Brain microvascular endothelial cell (primary cell): ENCODE results near the gene ACACA.

Source experiments
- DNase-seq: peaks from one replicate; pipeline ENCODE4 v3.0.0-alpha.2; 2020
- H3K27ac ChIP-seq: fragments of 250-450 bp; sonication (Bioruptor Pico); 2 replicates; pipeline ENCODE4 v1.5.1; 2020; ENCODE audit warnings: mild to moderate bottlenecking, moderate library complexity
- H3K27me3 ChIP-seq: fragments of 250-450 bp; sonication (Bioruptor Pico); replicated peaks from 2 replicates; pipeline ENCODE4 v1.5.1; 2020; ENCODE audit warnings: mild to moderate bottlenecking
- H3K36me3 ChIP-seq: fragments of 250-450 bp; sonication (Bioruptor Pico); replicated peaks from 2 replicates; pipeline ENCODE4 v1.5.1; 2020; ENCODE audit warnings: mild to moderate bottlenecking
- H3K4me3 ChIP-seq: 2 replicates; pipeline ENCODE4 v1.5.1; 2011; ENCODE audit warnings: low read depth, mild to moderate bottlenecking, control low read depth, low read length, moderate library complexity
- CTCF ChIP-seq: IDR thresholded peaks from 2 replicates; pipeline ENCODE4 v1.5.1; 2011; ENCODE audit warnings: low read depth, mild to moderate bottlenecking, moderate library complexity, low read length, control low read depth, inconsistent platforms; ENCODE audit errors: missing control alignments
- in situ Hi-C: cut with HindIII; loops from 2 replicates; pipeline ENCODE4 v1.10.0; 2017; ENCODE audit warnings: low sequenced_read_pairs, low pct_ligation_motif_present

ACACA gene

GRCh38 chr17:37056622-37057021 is 350.0 kb downstream of the ACACA start:
- in situ Hi-C loops: no loop called here
- Histone ChIP-seq H3K27ac (no peak overlapping the region), H3K27me3 (no peaks in the 10 kb centered on the region), H3K4me3 (no peak overlapping the region), H3K36me3 (peaks cover 5% of the 10 kb centered on the region)
- no peak for TF ChIP-seq CTCF
- DNase-seq: no peak

GRCh38 chr17:37054894-37055293 is 351.7 kb downstream of the ACACA start:
- H3K27ac ChIP-seq: no peak overlapping the region
- no peak for DNase-seq
- no peak overlapping the region for H3K4me3 ChIP-seq
- no peaks in the 10 kb centered on the region for H3K27me3 ChIP-seq
- in situ Hi-C loops: no loop called here
- H3K36me3 ChIP-seq: peaks cover 5% of the 10 kb centered on the region
- no peak for TF ChIP-seq CTCF

GRCh38 chr17:37052450-37052849 is 354.2 kb downstream of the ACACA start:
- Histone ChIP-seq H3K27ac (no peak overlapping the region), H3K4me3 (no peak overlapping the region), H3K36me3 (peaks cover 5% of the 10 kb centered on the region), H3K27me3 (no peaks in the 10 kb centered on the region)
- DNase-seq: no peak
- in situ Hi-C loops: no loop called here
- no peak for TF ChIP-seq CTCF

DNA sequence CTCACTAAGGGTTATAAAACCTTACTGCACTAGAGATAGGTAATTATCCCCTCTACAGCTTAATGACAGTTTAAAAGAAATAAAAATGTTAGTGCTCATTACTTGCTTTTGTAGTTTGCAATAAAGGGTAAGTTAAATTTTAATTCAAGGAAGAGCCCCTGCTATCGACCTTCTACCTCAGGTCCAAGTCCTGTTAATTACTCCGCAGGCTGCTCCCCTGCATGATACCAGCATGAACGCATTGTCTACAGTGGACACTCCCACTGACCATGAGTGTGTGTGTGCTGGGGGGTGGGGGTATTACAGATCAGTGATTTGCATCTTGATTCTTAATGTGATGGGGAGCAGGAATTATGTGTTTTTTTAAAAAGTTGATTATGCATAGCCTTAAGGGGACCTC is 354.8 kb downstream of the ACACA start:
- no peak overlapping the region for H3K27ac ChIP-seq
- H3K4me3 ChIP-seq: no peak overlapping the region
- TF ChIP-seq CTCF: no peak
- peaks cover 4% of the 10 kb centered on the region for H3K36me3 ChIP-seq
- no peak for DNase-seq
- in situ Hi-C loops: no loop called here
- H3K27me3 ChIP-seq: no peaks in the 10 kb centered on the region

- in situ Hi-C loops: no loop called here
- H3K4me3 ChIP-seq: no peak overlapping the region
- H3K36me3 ChIP-seq: no peaks in the 10 kb centered on the region
- TF ChIP-seq CTCF: no peak
- no peaks in the 10 kb centered on the region for H3K27me3 ChIP-seq
- no peak overlapping the region for H3K27ac ChIP-seq
- DNase-seq: no peak
Observed at GRCh38 chr17:37051381-37051780, 355.3 kb downstream of the ACACA start.

- no peaks in the 10 kb centered on the region for H3K27me3 ChIP-seq
- TF ChIP-seq CTCF: no peak
- H3K27ac ChIP-seq: no peak overlapping the region
- no peak overlapping the region for H3K4me3 ChIP-seq
- DNase-seq: no peak
- H3K36me3 ChIP-seq: no peaks in the 10 kb centered on the region
- in situ Hi-C loops: no loop called here
Observed at GRCh38 chr17:37050920-37051319, 355.7 kb downstream of the ACACA start.
